GM21390 (cell line): ENCODE measurements around the gene MS4A6A.
"Not testable (repeated sequence)": the region's sequence is repeated elsewhere in the genome, so short reads cannot be mapped to it uniquely, and the experiment has no call there.

ENCODE experiments used
- ATAC-seq: cut with Tn5 transposase; IDR thresholded peaks from one replicate; pipeline ENCODE4 v1.9.1; 2021; ENCODE audit not compliant: unreplicated experiment

The MS4A6A gene

GRCh38 chr11:60184824-60185511 is 2.1 kb upstream of the MS4A6A start:
- peak; percentile 61 for ATAC-seq

- no peak for ATAC-seq
These were observed 815 bp upstream of the MS4A6A start for GRCh38 chr11:60183591-60184205.

- ATAC-seq = no peak
These were observed 7.0 kb downstream of the MS4A6A start for GRCh38 chr11:60175860-60176275.

- ATAC-seq = no peak
These were observed 10.9 kb downstream of the MS4A6A start for GRCh38 chr11:60172011-60172410.

GRCh38 chr11:60170566-60170965 is 12.3 kb downstream of the MS4A6A start:
- ATAC-seq = no peak

- no peak for ATAC-seq
These were observed 13.5 kb downstream of the MS4A6A start for GRCh38 chr11:60169264-60169915.

- no peak for ATAC-seq
These were observed 14.6 kb downstream of the MS4A6A start for GRCh38 chr11:60168306-60168705.

GRCh38 chr11:60165951-60166350 is 16.9 kb downstream of the MS4A6A start:
- no peak for ATAC-seq

- ATAC-seq = no peak
These were observed 17.3 kb downstream of the MS4A6A start for GRCh38 chr11:60165538-60165937.

GRCh38 chr11:60164550-60165075 is 18.3 kb downstream of the MS4A6A start:
- ATAC-seq = no peak

GRCh38 chr11:60161766-60162165 is 21.1 kb downstream of the MS4A6A start:
- no peak for ATAC-seq

- no peak for ATAC-seq
These were observed 21.8 kb downstream of the MS4A6A start for GRCh38 chr11:60161107-60161506.

GRCh38 chr11:60159868-60160267 is 23.0 kb downstream of the MS4A6A start:
- no peak for ATAC-seq

- no peak for ATAC-seq
These were observed 23.6 kb downstream of the MS4A6A start for GRCh38 chr11:60159284-60159683.

GRCh38 chr11:60158636-60159035 is 24.2 kb downstream of the MS4A6A start:
- no peak for ATAC-seq

- no peak for ATAC-seq
These were observed 27.0 kb downstream of the MS4A6A start for GRCh38 chr11:60155931-60156330.

GRCh38 chr11:60152727-60153126 is 30.2 kb downstream of the MS4A6A start:
- ATAC-seq = not testable (repeated sequence)

GRCh38 chr11:60150279-60150678 is 32.6 kb downstream of the MS4A6A start:
- no peak for ATAC-seq

GRCh38 chr11:60145677-60146076 is 37.2 kb downstream of the MS4A6A start:
- no peak for ATAC-seq

GRCh38 chr11:60143768-60144167 is 39.1 kb downstream of the MS4A6A start:
- no peak for ATAC-seq

- no peak for ATAC-seq
These were observed 49.0 kb downstream of the MS4A6A start for GRCh38 chr11:60133917-60134316.

- ATAC-seq = no peak
These were observed 51.0 kb downstream of the MS4A6A start for GRCh38 chr11:60131912-60132311.
